HG03558 (cell line): ENCODE results near the gene RGS4.

ENCODE experiments used
- ATAC-seq: cut with Tn5 transposase; IDR thresholded peaks from one replicate; pipeline ENCODE4 v1.9.1; 2021; ENCODE audit warnings: moderate number of reproducible peaks; ENCODE audit not compliant: unreplicated experiment; ENCODE audit errors: extremely low read depth

The RGS4 gene

DNA sequence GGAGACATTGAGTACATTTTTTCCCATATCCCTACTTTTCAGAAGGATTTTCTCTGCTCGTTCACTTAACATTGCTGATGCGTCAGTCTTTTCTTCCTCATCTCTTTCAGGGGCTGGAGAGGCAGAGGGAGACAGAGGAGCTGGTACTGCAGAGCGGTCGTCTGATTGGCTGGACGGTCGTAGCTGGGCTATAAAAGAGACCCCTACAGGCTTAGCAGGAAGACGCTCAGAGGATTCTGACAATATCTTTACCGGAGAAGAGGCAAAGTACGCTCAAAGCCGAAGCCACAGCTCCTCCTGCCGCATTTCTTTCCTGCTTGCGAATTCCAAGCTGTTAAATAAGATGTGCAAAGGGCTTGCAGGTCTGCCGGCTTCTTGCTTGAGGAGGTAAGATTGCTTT is at the start of gene RGS4:
Gene RGS4 (plus strand): TSS at position 220 of the 400 bp plus-strand sequence. CDS start 124 bp downstream, at position 344.
- no peak for ATAC-seq

GRCh38 chr1:163022129-163022528 is 47.0 kb upstream of the RGS4 start:
- ATAC-seq: no peak

GRCh38 chr1:163027610-163028009 is 41.6 kb upstream of the RGS4 start:
- no peak for ATAC-seq

DNA sequence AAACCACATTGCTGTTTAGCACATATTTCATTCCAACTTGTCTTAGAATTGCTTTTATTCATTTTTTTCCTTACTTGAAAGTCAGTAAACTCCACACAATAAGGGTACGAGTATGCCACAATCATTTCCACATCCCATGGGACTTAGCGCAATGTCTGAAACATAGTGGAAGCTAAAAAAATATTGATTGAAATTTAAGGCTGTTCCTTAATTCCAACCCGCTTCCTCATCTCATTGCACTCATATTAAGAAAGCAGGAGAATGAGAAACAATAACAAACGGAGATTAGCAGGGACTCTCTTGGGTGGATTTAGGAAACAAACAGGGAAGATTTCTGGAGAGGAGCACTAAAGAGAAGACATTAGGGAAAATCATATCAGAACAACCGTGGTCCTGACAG is 39.3 kb upstream of the RGS4 start:
- ATAC-seq: no peak

GRCh38 chr1:163035446-163036249 is 33.5 kb upstream of the RGS4 start:
- ATAC-seq: no peak

GRCh38 chr1:163036671-163037070 is 32.5 kb upstream of the RGS4 start:
- no peak for ATAC-seq

DNA sequence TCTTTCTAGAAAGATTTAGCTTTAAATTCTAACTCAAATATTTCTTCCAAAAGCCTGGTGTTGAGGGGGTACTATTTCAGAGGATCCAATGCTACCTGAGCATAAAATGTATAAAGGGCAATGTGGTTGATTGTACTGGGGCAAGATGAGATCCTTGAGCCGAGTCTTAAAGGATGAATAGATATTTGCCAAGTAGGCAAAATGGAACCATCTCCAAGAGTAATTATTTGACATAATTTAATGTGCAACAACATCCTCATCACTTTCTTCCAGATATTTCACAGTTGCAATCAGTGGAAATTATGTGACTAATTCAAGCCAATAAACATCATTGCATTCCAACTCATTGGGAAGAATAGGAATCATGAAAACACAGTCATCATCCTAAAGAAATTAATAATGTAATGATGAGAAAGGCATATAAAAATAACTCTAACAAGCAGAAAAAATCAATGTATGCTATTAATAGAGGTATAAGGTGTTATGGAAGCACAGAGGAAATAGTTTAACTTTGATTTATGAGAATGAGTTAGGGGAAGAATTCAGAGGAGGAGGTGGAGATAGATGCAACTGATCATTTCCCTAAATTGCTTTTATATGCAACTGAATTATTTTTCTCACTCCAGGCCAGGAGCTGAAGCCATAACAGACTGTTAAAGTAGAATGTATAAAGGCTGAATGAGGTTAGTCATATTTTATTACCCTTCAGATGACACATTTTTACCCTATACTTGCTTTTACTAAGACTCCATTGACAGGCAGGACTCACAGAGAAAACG is 30.0 kb upstream of the RGS4 start:
- no peak for ATAC-seq

DNA sequence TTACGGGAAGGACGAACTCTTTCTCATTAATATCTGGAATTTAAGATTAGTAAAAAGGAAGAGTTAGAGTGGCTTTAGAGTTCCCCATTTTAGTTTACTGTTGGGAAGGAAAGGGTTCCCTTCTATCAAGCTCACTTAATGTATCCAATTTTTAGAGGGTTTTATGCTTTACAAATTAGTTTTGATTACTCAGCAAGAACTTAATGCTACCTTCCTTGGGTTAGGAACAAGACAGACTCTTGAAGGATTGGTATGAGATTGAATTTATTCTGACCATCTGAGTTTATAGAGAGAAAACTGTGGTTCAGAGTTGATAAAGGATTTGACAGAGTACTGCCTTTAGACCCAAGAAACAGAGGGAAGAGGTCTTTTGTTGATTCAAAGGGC is 29.5 kb upstream of the RGS4 start:
- no peak for ATAC-seq

DNA sequence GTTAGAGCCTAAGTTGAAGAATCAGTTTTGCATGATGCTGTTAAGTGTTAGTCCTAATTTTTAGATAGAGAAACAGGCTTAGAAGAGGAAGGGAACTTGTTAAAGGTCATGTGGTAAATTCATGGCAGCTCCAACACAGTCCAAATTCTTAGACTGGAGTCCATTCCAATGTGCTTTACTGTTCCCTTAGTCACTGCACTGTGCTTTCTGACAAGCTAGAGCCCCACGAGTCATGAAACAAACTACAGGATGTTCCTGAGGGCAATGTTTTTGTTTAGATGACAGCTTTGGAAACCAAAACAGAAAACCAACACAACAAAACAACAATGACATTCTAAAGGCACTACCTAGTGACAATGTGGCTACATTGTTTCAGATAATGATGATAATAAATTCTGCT is 23.1 kb upstream of the RGS4 start:
- ATAC-seq: no peak

DNA sequence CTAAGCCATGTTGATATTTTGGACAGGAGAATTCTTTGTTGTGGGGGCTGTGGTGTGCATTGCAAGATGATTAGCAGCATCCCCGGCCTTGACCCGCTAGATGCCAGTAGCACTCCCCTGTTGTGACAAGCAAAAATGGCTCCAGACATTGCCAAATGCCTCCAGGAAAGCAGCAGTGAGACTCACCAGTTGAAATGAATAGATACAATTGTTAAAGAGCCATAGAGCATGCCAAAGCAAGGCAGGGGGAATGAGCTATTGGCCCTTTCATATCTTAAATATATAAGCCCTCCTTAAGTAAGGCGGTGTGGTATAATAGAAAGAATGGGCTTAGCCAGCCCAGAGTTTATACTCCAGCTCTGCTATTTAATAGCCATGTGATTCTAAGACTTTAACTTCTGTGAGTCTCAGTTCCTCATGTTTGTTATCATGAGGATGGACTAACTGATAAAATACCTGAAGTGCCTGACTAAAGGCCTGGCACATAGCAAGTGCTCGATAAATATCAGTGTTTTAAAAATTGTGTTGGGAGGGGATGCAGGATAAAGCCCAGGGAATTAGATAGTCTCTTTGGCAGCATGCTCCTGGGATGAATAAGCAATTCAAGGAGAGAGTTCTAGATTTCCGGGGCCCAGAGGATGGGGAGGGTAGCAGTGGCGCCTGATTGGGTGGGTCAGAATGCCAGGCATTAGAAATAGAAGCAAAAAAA is 21.1 kb upstream of the RGS4 start:
- ATAC-seq: no peak

- ATAC-seq: no peak
Observed at GRCh38 chr1:163048869-163049268, 20.3 kb upstream of the RGS4 start.

GRCh38 chr1:163049296-163049695 is 19.9 kb upstream of the RGS4 start:
- no peak for ATAC-seq

- ATAC-seq: no peak
Observed at GRCh38 chr1:163050496-163050895, 18.7 kb upstream of the RGS4 start.

GRCh38 chr1:163054181-163054591 is 15.0 kb upstream of the RGS4 start:
- no peak for ATAC-seq

DNA sequence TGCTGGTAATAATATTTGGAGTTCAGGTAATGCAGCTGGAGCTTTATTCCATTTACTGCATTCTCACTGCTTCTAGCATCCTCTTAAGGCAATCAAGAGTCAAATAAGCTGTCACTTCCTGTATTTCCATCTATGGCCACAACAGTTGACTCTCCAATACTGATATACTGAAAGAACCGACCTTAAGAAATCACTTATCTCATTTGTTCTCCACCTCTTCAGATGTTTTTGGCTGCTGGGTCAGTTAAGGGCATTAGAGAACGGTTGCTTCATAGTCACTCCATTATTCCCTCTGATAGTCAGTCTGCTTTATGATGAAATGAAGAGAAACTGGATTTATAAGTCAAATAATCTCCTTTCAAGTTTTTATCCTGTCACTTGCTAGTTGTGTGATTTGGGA is 14.2 kb upstream of the RGS4 start:
- no peak for ATAC-seq

GRCh38 chr1:163055531-163055930 is 13.6 kb upstream of the RGS4 start:
- no peak for ATAC-seq

DNA sequence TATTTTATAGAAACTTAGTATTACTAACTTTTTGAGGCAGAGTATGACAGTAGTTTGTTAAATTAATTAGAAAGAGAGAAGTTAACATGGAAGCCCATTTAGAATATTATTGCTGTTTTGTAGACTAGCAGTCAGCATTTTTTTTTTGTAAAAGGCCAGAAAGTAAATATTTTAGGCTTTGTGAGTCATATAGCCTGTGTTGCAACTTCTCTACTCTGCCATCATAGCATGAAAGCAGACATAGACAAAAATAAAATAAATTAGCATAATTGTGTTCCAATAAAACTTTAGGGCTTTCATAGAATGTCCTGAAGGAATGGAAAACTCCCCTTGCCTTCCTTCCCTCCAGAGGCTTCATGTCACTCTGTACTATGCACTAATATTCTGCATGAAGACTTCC is 12.3 kb upstream of the RGS4 start:
- ATAC-seq: no peak

GRCh38 chr1:163060343-163061007 is 8.7 kb upstream of the RGS4 start:
- no peak for ATAC-seq

- no peak for ATAC-seq
Observed at GRCh38 chr1:163063143-163063542, 6.0 kb upstream of the RGS4 start.

DNA sequence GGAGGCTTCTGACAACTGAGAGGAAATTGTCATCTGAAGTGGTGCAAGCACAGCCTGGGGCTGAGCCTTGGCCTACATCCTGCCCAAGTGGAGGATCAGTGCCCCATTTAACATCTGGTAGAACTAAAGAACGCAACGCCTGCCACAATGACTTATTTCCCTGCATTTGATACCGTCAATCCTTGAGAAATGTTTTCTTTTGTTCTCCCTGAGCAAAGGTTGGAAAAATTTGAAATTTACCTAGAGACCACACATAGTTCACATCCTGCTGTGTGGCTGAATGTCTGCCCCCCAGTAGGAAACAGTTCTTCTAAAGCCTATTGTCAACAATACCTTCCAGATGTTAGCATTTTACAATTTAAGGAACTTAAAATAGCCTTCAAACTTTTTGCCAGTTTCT is 5.6 kb upstream of the RGS4 start:
- ATAC-seq: no peak

- ATAC-seq: no peak
Observed at GRCh38 chr1:163066168-163066567, 3.0 kb upstream of the RGS4 start.
